Tongue (tissue), 2 donors: Measurements from ENCODE around the gene NECTIN4. TPM values are rescaled to one million over a fixed set of nuclear protein-coding genes. Genes with fewer than 3 reads are reported as not detected.
"Not testable (repeated sequence)": the region's sequence is repeated elsewhere in the genome, so short reads cannot be mapped to it uniquely, and the experiment has no call there.

Source experiments
- DNase-seq: peaks from one replicate; pipeline ENCODE4 v3.0.0-alpha.2; 2015
- total RNA-seq: library from RNA; depleted of rRNA; stranded (reverse); fragments of >200 nt; gene quantifications from one replicate; pipeline ENCODE4 v1.2.3, GENCODE V29; 2014

Gene NECTIN4
- total RNA-seq, 1 donor from 2014 or later = 18.0 TPM

GRCh38 chr1:161082483-161082882, 6.9 kb downstream of the NECTIN4 start:
- no peak for DNase-seq

GRCh38 chr1:161081519-161081918, 7.8 kb downstream of the NECTIN4 start:
- no peak for DNase-seq

- DNase-seq = no peak
Measured at GRCh38 chr1:161080441-161081405, 8.6 kb downstream of the NECTIN4 start.

GRCh38 chr1:161079436-161080110, 9.8 kb downstream of the NECTIN4 start:
- DNase-seq = no peak

GRCh38 chr1:161077426-161077825, 11.9 kb downstream of the NECTIN4 start:
- DNase-seq = no peak

GRCh38 chr1:161076410-161076809, 12.9 kb downstream of the NECTIN4 start:
- DNase-seq = no peak

GRCh38 chr1:161074676-161075368, 14.5 kb downstream of the NECTIN4 start:
- peak; percentile 42 for DNase-seq

GRCh38 chr1:161073474-161074121, 15.8 kb downstream of the NECTIN4 start:
- no peak for DNase-seq

- no peak for DNase-seq
Measured at GRCh38 chr1:161072751-161073449, 16.5 kb downstream of the NECTIN4 start.

GRCh38 chr1:161071886-161072371, 17.4 kb downstream of the NECTIN4 start:
- DNase-seq = peak; percentile 31

GRCh38 chr1:161070761-161071160, 18.6 kb downstream of the NECTIN4 start:
- no peak for DNase-seq

- DNase-seq = peak; percentile 12
Measured at GRCh38 chr1:161069731-161070270, 19.6 kb downstream of the NECTIN4 start, which contains the start of gene ARHGAP30. Gene ARHGAP30, minus strand, starts transcription at chr1:161069891. Its CDS starts 267 bp downstream, at chr1:161069624.

- DNase-seq = no peak
Measured at GRCh38 chr1:161069241-161069640, 20.1 kb downstream of the NECTIN4 start.

GRCh38 chr1:161068306-161069234, 20.8 kb downstream of the NECTIN4 start:
- DNase-seq = peak; percentile 28

GRCh38 chr1:161066694-161067093, 22.7 kb downstream of the NECTIN4 start:
- no peak for DNase-seq

- DNase-seq = not testable (repeated sequence)
Measured at GRCh38 chr1:161065681-161066080, 23.7 kb downstream of the NECTIN4 start.

GRCh38 chr1:161063936-161064335, 25.4 kb downstream of the NECTIN4 start:
- not testable (repeated sequence) for DNase-seq

- no peak for DNase-seq
Measured at GRCh38 chr1:161061419-161061818, 27.9 kb downstream of the NECTIN4 start.

GRCh38 chr1:161059293-161059692, 30.1 kb downstream of the NECTIN4 start:
- DNase-seq = no peak

GRCh38 chr1:161054805-161055204, 34.6 kb downstream of the NECTIN4 start:
- no peak for DNase-seq
